Frontal cortex (tissue), 4 donors: ENCODE results near the gene AFF3. TPM values are rescaled to one million over a fixed set of nuclear protein-coding genes. Genes with fewer than 3 reads are reported as not detected.

Experiments used
- DNase-seq, 2 donors: peaks; one replicate each; pipeline ENCODE4 v3.0.0; 2012; ENCODE audit warnings: low spot score in 2 of 2
- FAIRE-seq: peaks from 2 replicates; lab custom pipeline; 2012; peaks lifted over from hg19 to GRCh38; lab: Jason Lieb, UNC
- total RNA-seq: library from RNA; depleted of rRNA; stranded (reverse); fragments of >200 nt; gene quantifications from one replicate; pipeline ENCODE4 v1.2.3, GENCODE V29; 2014
- donor health status: control.
- donor health status: control.
- donor health status: control.

AFF3 gene
- total RNA-seq, 1 donor from 2014 or later, result 56.7 TPM

- DNase-seq (no peak), FAIRE-seq (no peak)
Observed at GRCh38 chr2:100148883-100149282, 6.5 kb upstream of the AFF3 start.

GRCh38 chr2:100146657-100146960 is 4.2 kb upstream of the AFF3 start:
- DNase-seq, result no peak
- FAIRE-seq, result no peak

- FAIRE-seq (no peak), DNase-seq (no peak)
Observed at GRCh38 chr2:100145893-100146656, 3.7 kb upstream of the AFF3 start.

- no peak for DNase-seq
- FAIRE-seq, result no peak
Observed at GRCh38 chr2:100143286-100143685, 896 bp upstream of the AFF3 start.

GRCh38 chr2:100141906-100142305 is 484 bp downstream of the AFF3 start:
- DNase-seq, result no peak
- FAIRE-seq, result no peak

- no peak for DNase-seq
- no peak for FAIRE-seq
Observed at GRCh38 chr2:100140582-100140981, 1.8 kb downstream of the AFF3 start.

- FAIRE-seq (no peak), DNase-seq (no peak)
Observed at GRCh38 chr2:100137866-100138570, 4.4 kb downstream of the AFF3 start.

- no peak for FAIRE-seq
- no peak for DNase-seq
Observed at GRCh38 chr2:100137318-100137717, 5.1 kb downstream of the AFF3 start.

- FAIRE-seq (no peak), DNase-seq (no peak)
Observed at GRCh38 chr2:100136310-100136709, 6.1 kb downstream of the AFF3 start.

GRCh38 chr2:100135415-100135814 is 7.0 kb downstream of the AFF3 start:
- DNase-seq (no peak), FAIRE-seq (no peak)

GRCh38 chr2:100130595-100131391 is 11.6 kb downstream of the AFF3 start:
- DNase-seq (no peak), FAIRE-seq (no peak)

GRCh38 chr2:100126897-100127401 is 15.4 kb downstream of the AFF3 start:
- FAIRE-seq (no peak), DNase-seq (no peak)

- FAIRE-seq (no peak), DNase-seq (no peak)
Observed at GRCh38 chr2:100126201-100126600, 16.2 kb downstream of the AFF3 start.

GRCh38 chr2:100125626-100126025 is 16.8 kb downstream of the AFF3 start:
- DNase-seq, result no peak
- no peak for FAIRE-seq

- FAIRE-seq, result no peak
- DNase-seq, result no peak
Observed at GRCh38 chr2:100124761-100125160, 17.6 kb downstream of the AFF3 start.

GRCh38 chr2:100121124-100121718 is 21.2 kb downstream of the AFF3 start:
- no peak for FAIRE-seq

GRCh38 chr2:100119235-100119634 is 23.2 kb downstream of the AFF3 start:
- DNase-seq (no peak), FAIRE-seq (no peak)

More at GRCh38 chr2:100121124-100121718, 21.2 kb downstream of the AFF3 start:
- DNase-seq, result no peak

- FAIRE-seq, result no peak
- DNase-seq, result no peak
Observed at GRCh38 chr2:100113990-100114433, 28.4 kb downstream of the AFF3 start.

- DNase-seq, result no peak
- no peak for FAIRE-seq
Observed at GRCh38 chr2:100110614-100111000, 31.8 kb downstream of the AFF3 start.

- FAIRE-seq (no peak), DNase-seq (no peak)
Observed at GRCh38 chr2:100109986-100110613, 32.3 kb downstream of the AFF3 start.
